ENCODE measurements around the gene IGSF1.

- TF ChIP-seq U2AF1 (optimal IDR thresholded peaks at IDR 0.05; ENCODE audit: low read depth, low read length) (no peak), HDGF (IDR thresholded peaks at IDR 0.05) (no peak), CTCF (IDR thresholded peaks at IDR 0.05 in 2 of 3, conservative IDR thresholded peaks at IDR 0.05 in 1 of 3; ENCODE audit: insufficient read depth in 2 of 3, low read depth in 1 of 3, low read length in 3 of 3) (no peak), U2AF2 (optimal IDR thresholded peaks at IDR 0.05; ENCODE audit: low read depth, low read length) (no peak), SAFB (IDR thresholded peaks at IDR 0.05; ENCODE audit: borderline replicate concordance, low read depth, low read length) (no peak), ZNF263 (CRISPR knock-in tag; IDR thresholded peaks at IDR 0.05; ENCODE audit: borderline replicate concordance) (no peak), EHMT2 (IDR thresholded peaks at IDR 0.05) (no peak), TEAD2 (tag; IDR thresholded peaks at IDR 0.05) (no peak), PBX2 (CRISPR knock-in tag; IDR thresholded peaks at IDR 0.05; ENCODE audit: low read depth) (no peak), PBX2 (tag; conservative IDR thresholded peaks at IDR 0.05; ENCODE audit: low read depth) (no peak), HOMEZ (CRISPR knock-in tag; IDR thresholded peaks at IDR 0.05) (no peak)
Observed at GRCh38 chrX:131225078-131225477, 64.0 kb downstream of the IGSF1 start.

Measured in K562 (cell line).